BJ (cell line): ENCODE data around the gene MANSC4. TPM values are rescaled to one million over a fixed set of nuclear protein-coding genes. Genes with fewer than 3 reads are reported as not detected.
A peak's percentile ranks its signal among the peaks of the same experiment; 100 is the strongest.

Source experiments
- CTCF ChIA-PET: fragments of 350-600 bp; formaldehyde crosslinking; extraction: SDS; loops from one replicate; lab custom pipeline; 2021; ENCODE audit warnings: antibody characterized with exemption, inconsistent platforms; lab: Yijun Ruan, JAX
- POLR2A ChIA-PET: fragments of 300-600 bp; sonication (Branson Sonifier 250); formaldehyde crosslinking; extraction: SDS; loops from one replicate; lab custom pipeline; 2021; ENCODE audit warnings: antibody characterized with exemption; lab: Charles Lee
- DNase-seq: peaks from one replicate; pipeline ENCODE4 v3.0.0-alpha.2; 2011; ENCODE audit warnings: low read depth
- H3K27me3 ChIP-seq: 2 replicates; pipeline ENCODE4 v1.6.0; 2011; ENCODE audit warnings: low read length; ENCODE audit not compliant: control insufficient read depth, insufficient read depth
- H3K36me3 ChIP-seq: 2 replicates; pipeline ENCODE4 v1.5.1; 2011; ENCODE audit warnings: low read length; ENCODE audit not compliant: control insufficient read depth, insufficient read depth
- H3K4me3 ChIP-seq: 2 replicates; pipeline ENCODE4 v1.5.1; 2011; ENCODE audit warnings: low read depth, mild to moderate bottlenecking, control low read depth, low read length
- CTCF ChIP-seq: IDR thresholded peaks from 2 replicates; pipeline ENCODE4 v1.5.1; 2011; ENCODE audit warnings: low read depth, mild to moderate bottlenecking, control low read depth, inconsistent platforms, low read length, moderate library complexity; ENCODE audit not compliant: insufficient read depth
- polyA plus RNA-seq: library from polyadenylated mRNA; depleted of rRNA; stranded (reverse); fragments of >200 nt; gene quantifications from 2 replicates; pipeline ENCODE4 v1.2.3, GENCODE V29; 2011

Gene MANSC4
- polyA plus RNA-seq, 1 experiment = not detected

GRCh38 chr12:27822076-27822712 is 42.2 kb upstream of the MANSC4 start:
- H3K27me3 ChIP-seq = no peaks in the 10 kb centered on the region
- no peak for DNase-seq
- ChIA-PET CTCF (interaction anchor here (0.6 to 4.5 kb wide), 22 partner anchors 9 to 122 kb away, joined by 3 to 28 read pairs (median 4); partner anchors contain the start of genes KLHL42 and MANSC4), POLR2A (no interaction called here)
- no peaks in the 10 kb centered on the region for H3K36me3 ChIP-seq
- no peak overlapping the region for H3K4me3 ChIP-seq
- TF ChIP-seq CTCF = no peak

GRCh38 chr12:27821259-27821973 is 41.4 kb upstream of the MANSC4 start:
- Histone ChIP-seq H3K27me3 (no peaks in the 10 kb centered on the region), H3K4me3 (no peak overlapping the region), H3K36me3 (no peaks in the 10 kb centered on the region)
- peak; percentile 27 for DNase-seq
- CTCF ChIA-PET = interaction anchor here (0.6 to 4.5 kb wide), 29 partner anchors 10 to 122 kb away, joined by 3 to 28 read pairs (median 4); partner anchors contain the start of genes KLHL42 and MANSC4
- TF ChIP-seq CTCF = peak; percentile 77
- POLR2A ChIA-PET = no interaction called here

- no peak overlapping the region for H3K4me3 ChIP-seq
- DNase-seq = no peak
- no peaks in the 10 kb centered on the region for H3K36me3 ChIP-seq
- no peak for TF ChIP-seq CTCF
- CTCF ChIA-PET = interaction anchor here (0.6 to 4.5 kb wide), 20 partner anchors 10 to 123 kb away, joined by 3 to 28 read pairs (median 6); no protein-coding TSS in a partner anchor
- no peaks in the 10 kb centered on the region for H3K27me3 ChIP-seq
- POLR2A ChIA-PET = no interaction called here
Measured at GRCh38 chr12:27820564-27820963, 40.5 kb upstream of the MANSC4 start.

GRCh38 chr12:27818401-27818918 is 38.4 kb upstream of the MANSC4 start:
- TF ChIP-seq CTCF = no peak
- Histone ChIP-seq H3K27me3 (no peaks in the 10 kb centered on the region), H3K4me3 (no peak overlapping the region), H3K36me3 (no peaks in the 10 kb centered on the region)
- ChIA-PET POLR2A (no interaction called here), CTCF (interaction anchor here (1.5 kb wide), 1 partner anchor 85 kb away, joined by 3 read pairs; no protein-coding TSS in a partner anchor)
- DNase-seq = no peak

GRCh38 chr12:27817766-27818165 is 37.7 kb upstream of the MANSC4 start:
- DNase-seq = no peak
- H3K36me3 ChIP-seq = no peaks in the 10 kb centered on the region
- ChIA-PET CTCF (interaction anchor here (1.5 to 1.6 kb wide), 2 partner anchors 10 to 84 kb away, joined by 3 to 4 read pairs; no protein-coding TSS in a partner anchor), POLR2A (no interaction called here)
- H3K27me3 ChIP-seq = no peaks in the 10 kb centered on the region
- no peak for TF ChIP-seq CTCF
- no peak overlapping the region for H3K4me3 ChIP-seq
